Activated naive CD8-positive, alpha-beta T cell treated with anti-CD3 and anti-CD28 coated beads, Interleukin-2, amount 10 ng/mL, durations not matched to agents 7 days and 5 days (primary cell): ENCODE data around the gene ORMDL3. TPM values are rescaled to one million over a fixed set of nuclear protein-coding genes. Genes with fewer than 3 reads are reported as not detected.

Experiments
- ATAC-seq: fragments of 150-1000 bp; cut with Tn5 transposase; one replicate; pipeline ENCODE4 v1.10.0; 2021; ENCODE audit warnings: low read depth, moderate library complexity
- POLR2A ChIA-PET: fragments of 350-600 bp; sonication (Branson Sonifier 250); formaldehyde crosslinking; loops from one replicate; lab custom pipeline; 2021; ENCODE audit warnings: antibody characterized with exemption; lab: Charles Lee
- DNase-seq: peaks from one replicate; pipeline ENCODE4 v3.0.0; 2021
- H3K27ac Mint-ChIP-seq: one replicate; pipeline ENCODE4 v1.8.0; 2022; ENCODE audit warnings: mild to moderate bottlenecking, mixed read lengths
- H3K27me3 Mint-ChIP-seq: one replicate; pipeline ENCODE4 v1.8.0; 2022; ENCODE audit warnings: mild to moderate bottlenecking, moderate library complexity, mixed read lengths
- H3K36me3 Mint-ChIP-seq: one replicate; pipeline ENCODE4 v1.8.0; 2021; ENCODE audit warnings: mild to moderate bottlenecking, mixed read lengths
- H3K4me1 Mint-ChIP-seq: one replicate; pipeline ENCODE4 v1.8.0; 2021; ENCODE audit warnings: mixed read lengths
- H3K4me3 Mint-ChIP-seq: one replicate; pipeline ENCODE4 v1.8.0; 2022; ENCODE audit warnings: mild to moderate bottlenecking, moderate library complexity, mixed read lengths
- H3K9me3 Mint-ChIP-seq: one replicate; pipeline ENCODE4 v1.8.0; 2021; ENCODE audit warnings: mixed read lengths
- total RNA-seq, 2 experiments: library from RNA; stranded (reverse); gene quantifications; one replicate each; pipeline ENCODE4 v1.2.3, GENCODE V29; 2021

The ORMDL3 gene
- total RNA-seq, 2 experiments from 2014 or later, result 149 to 159 TPM

- Mint-ChIP-seq H3K27ac (no peak overlapping the region), H3K4me3 (no peak overlapping the region), H3K36me3 (peaks cover 3% of the 10 kb centered on the region), H3K9me3 (no peaks in the 10 kb centered on the region), H3K4me1 (peaks cover 12% of the 10 kb centered on the region), H3K27me3 (peaks cover 9% of the 10 kb centered on the region)
- ATAC-seq (no peak), DNase-seq (no peak)
- POLR2A ChIA-PET, result interaction anchor here (0.6 to 1.4 kb wide), 2 partner anchors 108 to 442 kb away, joined by 3 to 5 read pairs; partner anchors contain the start of gene PSMD3
Observed at GRCh38 chr17:39871801-39872200, 55.6 kb downstream of the ORMDL3 start.

Other genes starting within 250 kb of the ORMDL3 start
- gene PGAP3, start 239.5 kb downstream of the ORMDL3 start, total RNA-seq, result 10 to 100 TPM; 18.3 to 23.9 TPM
- 1 to 10 TPM; 6.4 to 6.6 TPM for gene ERBB2, start 227.5 kb downstream of the ORMDL3 start, total RNA-seq
- gene MIEN1, start 197.1 kb downstream of the ORMDL3 start, total RNA-seq, result 10 to 100 TPM; 38.1 to 38.6 TPM
- gene GRB7, start 189.7 kb downstream of the ORMDL3 start, total RNA-seq, result under 1 TPM; 0.37 to 0.61 TPM
- gene IKZF3, start 63.3 kb downstream of the ORMDL3 start, total RNA-seq, result 10 to 100 TPM; 78.5 to 83.5 TPM
- under 1 TPM in 1 of 2 experiments, not detected in 1; 0.14 TPM for gene ZPBP2, start 59.4 kb downstream of the ORMDL3 start, total RNA-seq
- gene GSDMB, start 9.0 kb downstream of the ORMDL3 start, total RNA-seq, result 10 to 100 TPM; 67.0 to 69.8 TPM
- not detected for gene LRRC3C, start 131 bp upstream of the ORMDL3 start, total RNA-seq
- under 1 TPM in 1 of 2 experiments, not detected in 1; 0.26 TPM for gene GSDMA, start 35.4 kb upstream of the ORMDL3 start, total RNA-seq
- gene PSMD3, start 53.2 kb upstream of the ORMDL3 start, total RNA-seq, result 10 to 100 TPM; 82.5 to 87.9 TPM
- gene CSF3, start 87.8 kb upstream of the ORMDL3 start, total RNA-seq, result not detected
- gene MED24, start 126.8 kb upstream of the ORMDL3 start, total RNA-seq, result 10 to 100 TPM; 87.0 to 89.9 TPM
- 10 to 100 TPM; 19.9 to 20.3 TPM for gene THRA, start 135.4 kb upstream of the ORMDL3 start, total RNA-seq
- 1 to 10 TPM; 5.0 to 5.8 TPM for gene NR1D1, start 173.0 kb upstream of the ORMDL3 start, total RNA-seq
- 100 to 1,000 TPM; 107 to 110 TPM for gene MSL1, start 194.4 kb upstream of the ORMDL3 start, total RNA-seq
- gene CASC3, start 212.9 kb upstream of the ORMDL3 start, total RNA-seq, result 100 to 1,000 TPM; 100 to 101 TPM
- gene RAPGEFL1, start 249.9 kb upstream of the ORMDL3 start, total RNA-seq, result 1 to 10 TPM; 4.9 to 5.4 TPM